Progenitor cell of endocrine pancreas (in vitro differentiated cells): Measurements from ENCODE around the gene HOXA6. TPM values are rescaled to one million over a fixed set of nuclear protein-coding genes. Genes with fewer than 3 reads are reported as not detected.
A peak's percentile ranks its signal among the peaks of the same experiment; 100 is the strongest.

ENCODE experiments used
- DNase-seq: peaks from one replicate; pipeline ENCODE4 v3.0.0; 2021; ENCODE audit warnings: low spot score; ENCODE audit not compliant: unreplicated experiment
- H3K27ac Mint-ChIP-seq: 2 replicates; pipeline ENCODE4 v1.8.0; 2021; ENCODE audit warnings: mild to moderate bottlenecking, moderate library complexity, mixed read lengths
- H3K27me3 Mint-ChIP-seq: 2 replicates; pipeline ENCODE4 v1.8.0; 2021; ENCODE audit warnings: mixed read lengths
- H3K36me3 Mint-ChIP-seq: 2 replicates; pipeline ENCODE4 v1.8.0; 2022; ENCODE audit warnings: mixed read lengths; ENCODE audit not compliant: insufficient read depth
- H3K4me1 Mint-ChIP-seq: 2 replicates; pipeline ENCODE4 v1.8.0; 2021; ENCODE audit warnings: low read depth, mixed read lengths
- H3K4me3 Mint-ChIP-seq: 2 replicates; pipeline ENCODE4 v1.8.0; 2021; ENCODE audit warnings: low read depth, mild to moderate bottlenecking, moderate library complexity, mixed read lengths
- H3K9me3 Mint-ChIP-seq: 2 replicates; pipeline ENCODE4 v1.8.0; 2021; ENCODE audit warnings: low read depth, mixed read lengths
- CTCF ChIP-seq: fragments of 200-600 bp; sonication (generic); IDR thresholded peaks from one replicate; pipeline ENCODE4 v1.5.0; 2021; ENCODE audit warnings: antibody characterized with exemption, mild to moderate bottlenecking; ENCODE audit not compliant: unreplicated experiment
- total RNA-seq: library from RNA; stranded (reverse); gene quantifications from 2 replicates; pipeline ENCODE4 v1.2.1, GENCODE V29; 2021

Gene HOXA6
- total RNA-seq, 1 donor from 2014 or later: 0.38 TPM

- TF ChIP-seq CTCF: no peak
- Mint-ChIP-seq H3K4me3 (peak overlapping the region; percentile 97), H3K27me3 (no peaks in the 10 kb centered on the region), H3K36me3 (peaks cover 18% of the 10 kb centered on the region), H3K9me3 (no peaks in the 10 kb centered on the region), H3K27ac (peak overlapping the region; percentile 98), H3K4me1 (peaks cover 66% of the 10 kb centered on the region)
- DNase-seq: peak; percentile 46
These were observed 32.1 kb downstream of the HOXA6 start for GRCh38 chr7:27115221-27116026.

- Mint-ChIP-seq H3K4me3 (peak overlapping the region; percentile 97), H3K36me3 (peaks cover 20% of the 10 kb centered on the region), H3K27me3 (no peaks in the 10 kb centered on the region), H3K27ac (peak overlapping the region; percentile 98), H3K9me3 (no peaks in the 10 kb centered on the region), H3K4me1 (peaks cover 63% of the 10 kb centered on the region)
- no peak for TF ChIP-seq CTCF
- no peak for DNase-seq
These were observed 32.7 kb downstream of the HOXA6 start for GRCh38 chr7:27114881-27115220.

GRCh38 chr7:27113991-27114769, 33.4 kb downstream of the HOXA6 start:
- Mint-ChIP-seq H3K4me3 (peak overlapping the region; percentile 97), H3K27ac (peak overlapping the region; percentile 98), H3K36me3 (peaks cover 22% of the 10 kb centered on the region), H3K9me3 (no peaks in the 10 kb centered on the region), H3K27me3 (no peaks in the 10 kb centered on the region), H3K4me1 (peaks cover 63% of the 10 kb centered on the region)
- peak; percentile 9 for TF ChIP-seq CTCF
- no peak for DNase-seq

- Mint-ChIP-seq H3K27ac (peak overlapping the region; percentile 99), H3K4me3 (peak overlapping the region; percentile 97), H3K4me1 (peaks cover 60% of the 10 kb centered on the region)
These were observed 34.3 kb downstream of the HOXA6 start for GRCh38 chr7:27112955-27113949.

More at GRCh38 chr7:27112955-27113949, 34.3 kb downstream of the HOXA6 start:
- H3K36me3 Mint-ChIP-seq: peaks cover 23% of the 10 kb centered on the region
- peak; percentile 58 for DNase-seq
- TF ChIP-seq CTCF: no peak
- H3K27me3 Mint-ChIP-seq: no peaks in the 10 kb centered on the region
- no peaks in the 10 kb centered on the region for H3K9me3 Mint-ChIP-seq
